Mucosa of stomach (tissue), 1 donor: ENCODE measurements around the gene PAH.
"Not testable (repeated sequence)": the region's sequence is repeated elsewhere in the genome, so short reads cannot be mapped to it uniquely, and the experiment has no call there.

ENCODE experiments used
- H3K27me3 ChIP-seq: one replicate; pipeline ENCODE4 v1.7.0; 2013; ENCODE audit warnings: mild to moderate bottlenecking, low read length; ENCODE audit not compliant: control insufficient read depth, insufficient read depth
- H3K36me3 ChIP-seq: one replicate; pipeline ENCODE4 v1.7.0; 2013; ENCODE audit warnings: low read length; ENCODE audit not compliant: control insufficient read depth, insufficient read depth
- H3K4me1 ChIP-seq: one replicate; pipeline ENCODE4 v1.7.0; 2013; ENCODE audit warnings: mild to moderate bottlenecking, low read length; ENCODE audit not compliant: control insufficient read depth, insufficient read depth
- H3K4me3 ChIP-seq: one replicate; pipeline ENCODE4 v1.7.0; 2013; ENCODE audit warnings: low read length
- H3K9ac ChIP-seq: one replicate; pipeline ENCODE4 v1.7.0; 2013; ENCODE audit warnings: mild to moderate bottlenecking, low read length, moderate library complexity
- H3K9me3 ChIP-seq: one replicate; pipeline ENCODE4 v1.7.0; 2013; ENCODE audit warnings: mild to moderate bottlenecking, low read length, moderate library complexity; ENCODE audit not compliant: control insufficient read depth
- donor health status: Pancreatic carcinoma.

PAH gene

GRCh38 chr12:102833687-102834441 is 83.2 kb downstream of the PAH start:
- Histone ChIP-seq H3K27me3 (no peaks in the 10 kb centered on the region), H3K4me1 (no peaks in the 10 kb centered on the region), H3K4me3 (no peak overlapping the region), H3K9ac (no peak overlapping the region), H3K9me3 (no peaks in the 10 kb centered on the region), H3K36me3 (no peaks in the 10 kb centered on the region)

GRCh38 chr12:102832826-102833225 is 84.2 kb downstream of the PAH start:
- H3K4me1 ChIP-seq, H3K4me3 ChIP-seq, H3K27me3 ChIP-seq, H3K36me3 ChIP-seq, H3K9me3 ChIP-seq, H3K9ac ChIP-seq: not testable (repeated sequence)

- Histone ChIP-seq H3K9me3 (no peaks in the 10 kb centered on the region), H3K27me3 (peaks cover 17% of the 10 kb centered on the region), H3K4me3 (no peak overlapping the region), H3K36me3 (no peaks in the 10 kb centered on the region), H3K4me1 (no peaks in the 10 kb centered on the region), H3K9ac (no peak overlapping the region)
Observed at GRCh38 chr12:102824218-102824835, 92.7 kb downstream of the PAH start.

- peaks cover 17% of the 10 kb centered on the region for H3K27me3 ChIP-seq
- H3K9me3 ChIP-seq = no peaks in the 10 kb centered on the region
- no peaks in the 10 kb centered on the region for H3K4me1 ChIP-seq
- no peak overlapping the region for H3K9ac ChIP-seq
- H3K36me3 ChIP-seq = no peaks in the 10 kb centered on the region
- H3K4me3 ChIP-seq = no peak overlapping the region
Observed at GRCh38 chr12:102821149-102821548, 95.9 kb downstream of the PAH start.

- Histone ChIP-seq H3K4me1 (no peaks in the 10 kb centered on the region), H3K27me3 (peaks cover 3% of the 10 kb centered on the region), H3K9me3 (no peaks in the 10 kb centered on the region), H3K36me3 (no peaks in the 10 kb centered on the region), H3K9ac (no peak overlapping the region), H3K4me3 (no peak overlapping the region)
Observed at GRCh38 chr12:102816816-102817434, 100.1 kb downstream of the PAH start.

- no peaks in the 10 kb centered on the region for H3K4me1 ChIP-seq
- no peaks in the 10 kb centered on the region for H3K36me3 ChIP-seq
- no peak overlapping the region for H3K9ac ChIP-seq
- no peak overlapping the region for H3K4me3 ChIP-seq
- H3K9me3 ChIP-seq = no peaks in the 10 kb centered on the region
- H3K27me3 ChIP-seq = peaks cover 3% of the 10 kb centered on the region
Observed at GRCh38 chr12:102814691-102815367, 102.2 kb downstream of the PAH start.

GRCh38 chr12:102812344-102812743 is 104.7 kb downstream of the PAH start:
- H3K4me3 ChIP-seq = no peak overlapping the region
- H3K9ac ChIP-seq = no peak overlapping the region
- H3K4me1 ChIP-seq = no peaks in the 10 kb centered on the region
- H3K27me3 ChIP-seq = peaks cover 3% of the 10 kb centered on the region
- no peaks in the 10 kb centered on the region for H3K36me3 ChIP-seq
- no peaks in the 10 kb centered on the region for H3K9me3 ChIP-seq

- no peaks in the 10 kb centered on the region for H3K36me3 ChIP-seq
- H3K27me3 ChIP-seq = peaks cover 3% of the 10 kb centered on the region
- H3K4me1 ChIP-seq = no peaks in the 10 kb centered on the region
- H3K4me3 ChIP-seq = no peak overlapping the region
- no peak overlapping the region for H3K9ac ChIP-seq
- no peaks in the 10 kb centered on the region for H3K9me3 ChIP-seq
Observed at GRCh38 chr12:102811110-102811737, 105.8 kb downstream of the PAH start.

- Histone ChIP-seq H3K9me3 (no peaks in the 10 kb centered on the region), H3K27me3 (peaks cover 2% of the 10 kb centered on the region), H3K9ac (no peak overlapping the region), H3K36me3 (no peaks in the 10 kb centered on the region), H3K4me1 (no peaks in the 10 kb centered on the region), H3K4me3 (no peak overlapping the region)
Observed at GRCh38 chr12:102808412-102808811, 108.6 kb downstream of the PAH start.

GRCh38 chr12:102806592-102806991 is 110.5 kb downstream of the PAH start:
- no peak overlapping the region for H3K4me3 ChIP-seq
- H3K9me3 ChIP-seq = no peaks in the 10 kb centered on the region
- H3K27me3 ChIP-seq = no peaks in the 10 kb centered on the region
- H3K4me1 ChIP-seq = no peaks in the 10 kb centered on the region
- H3K9ac ChIP-seq = no peak overlapping the region
- no peaks in the 10 kb centered on the region for H3K36me3 ChIP-seq

GRCh38 chr12:102806110-102806509 is 110.9 kb downstream of the PAH start:
- Histone ChIP-seq H3K4me1 (no peaks in the 10 kb centered on the region), H3K4me3 (no peak overlapping the region), H3K36me3 (no peaks in the 10 kb centered on the region), H3K9ac (no peak overlapping the region), H3K27me3 (no peaks in the 10 kb centered on the region), H3K9me3 (no peaks in the 10 kb centered on the region)

- Histone ChIP-seq H3K9ac (no peak overlapping the region), H3K4me3 (no peak overlapping the region), H3K9me3 (no peaks in the 10 kb centered on the region), H3K36me3 (no peaks in the 10 kb centered on the region), H3K4me1 (no peaks in the 10 kb centered on the region), H3K27me3 (no peaks in the 10 kb centered on the region)
Observed at GRCh38 chr12:102800565-102800964, 116.5 kb downstream of the PAH start.
